Measurements from ENCODE around the gene UBE2D2. TPM values are rescaled to one million over a fixed set of nuclear protein-coding genes. Genes with fewer than 3 reads are reported as not detected.
A peak's percentile ranks its signal among the peaks of the same experiment; 100 is the strongest.

UBE2D2 gene
- total and polyA plus RNA-seq, 2 of the 13 experiments (the other 11 are each of a cell fraction or from before 2014, with no cell fraction given) = 79.1 to 109 TPM

DNA sequence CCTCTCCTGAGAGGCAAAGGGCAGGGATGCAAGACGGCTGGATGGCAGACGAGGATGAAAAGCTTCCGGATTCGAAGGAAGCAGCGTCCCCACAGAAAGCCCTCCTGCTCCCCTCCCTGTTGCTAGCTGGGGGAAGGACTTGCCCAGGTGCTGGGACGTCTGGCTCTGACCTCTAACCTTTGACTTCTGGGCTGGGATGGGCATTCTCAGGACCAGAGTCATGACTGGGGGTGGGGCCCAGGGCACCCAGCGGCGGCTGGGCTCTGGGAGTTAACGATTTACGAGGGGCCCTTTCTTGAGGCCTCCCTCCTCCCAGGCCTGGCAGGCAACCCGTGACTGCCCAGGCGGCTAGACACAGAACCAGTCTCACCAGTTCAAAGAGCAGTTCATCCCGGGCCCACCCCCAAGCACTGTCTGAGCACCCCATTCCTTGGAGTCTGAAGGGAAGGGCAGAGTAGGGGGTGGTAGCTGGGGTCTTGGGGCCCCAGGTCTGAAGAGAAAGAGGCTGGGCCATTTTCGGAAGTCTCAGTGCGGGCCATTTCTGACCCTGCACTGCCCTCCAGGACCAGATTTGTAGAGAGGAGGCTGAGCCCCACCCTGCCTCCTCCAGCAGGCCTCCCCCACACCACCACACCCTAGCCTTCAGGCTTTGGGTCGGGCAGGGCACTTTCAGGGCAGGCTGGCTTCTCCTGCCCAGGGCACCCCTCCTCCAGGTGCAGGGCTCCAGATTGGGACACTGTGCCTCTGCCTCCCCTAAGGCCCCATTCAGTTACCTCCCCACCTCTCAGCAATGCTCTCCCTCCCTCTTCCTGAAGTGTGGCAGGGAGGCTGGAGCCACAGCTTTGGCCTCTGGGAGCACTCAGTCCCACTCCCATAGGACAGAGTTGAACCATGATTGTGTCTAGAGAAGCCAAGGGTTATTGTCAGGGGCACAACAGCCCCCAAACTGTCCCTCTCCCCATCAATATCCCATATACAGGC lies 82.0 kb downstream of the UBE2D2 start (continued):
- TF ChIP-seq TFAP4 (IDR thresholded peaks at IDR 0.05; ENCODE audit: borderline replicate concordance, low read depth) (peak; percentile 77; the same call in 1 of the 2 replicates), ZNF652 (CRISPR knock-in tag; IDR thresholded peaks at IDR 0.05; ENCODE audit: borderline replicate concordance, low read depth) (peak; percentile 52; the same call in 1 of the 2 replicates), SNAPC2 (CRISPR knock-in tag; IDR thresholded peaks at IDR 0.05) (0 out of 2 replicates have a peak, but pooled peaks have one; percentile 72), WIZ (CRISPR knock-in tag; IDR thresholded peaks at IDR 0.05) (no peak), ZNF589 (CRISPR knock-in tag; conservative IDR thresholded peaks at IDR 0.05) (no peak), ZNF746 (CRISPR knock-in tag; IDR thresholded peaks at IDR 0.05) (peak; percentile 94)
- TF ChIP-seq, protein P1, sequence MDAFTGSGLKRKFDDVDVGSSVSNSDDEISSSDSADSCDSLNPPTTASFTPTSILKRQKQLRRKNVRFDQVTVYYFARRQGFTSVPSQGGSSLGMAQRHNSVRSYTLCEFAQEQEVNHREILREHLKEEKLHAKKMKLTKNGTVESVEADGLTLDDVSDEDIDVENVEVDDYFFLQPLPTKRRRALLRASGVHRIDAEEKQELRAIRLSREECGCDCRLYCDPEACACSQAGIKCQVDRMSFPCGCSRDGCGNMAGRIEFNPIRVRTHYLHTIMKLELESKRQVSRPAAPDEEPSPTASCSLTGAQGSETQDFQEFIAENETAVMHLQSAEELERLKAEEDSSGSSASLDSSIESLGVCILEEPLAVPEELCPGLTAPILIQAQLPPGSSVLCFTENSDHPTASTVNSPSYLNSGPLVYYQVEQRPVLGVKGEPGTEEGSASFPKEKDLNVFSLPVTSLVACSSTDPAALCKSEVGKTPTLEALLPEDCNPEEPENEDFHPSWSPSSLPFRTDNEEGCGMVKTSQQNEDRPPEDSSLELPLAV (CRISPR knock-in tag; conservative IDR thresholded peaks at IDR 0.05; ENCODE audit: low read depth) = no peak
- TF ChIP-seq, protein P2, sequence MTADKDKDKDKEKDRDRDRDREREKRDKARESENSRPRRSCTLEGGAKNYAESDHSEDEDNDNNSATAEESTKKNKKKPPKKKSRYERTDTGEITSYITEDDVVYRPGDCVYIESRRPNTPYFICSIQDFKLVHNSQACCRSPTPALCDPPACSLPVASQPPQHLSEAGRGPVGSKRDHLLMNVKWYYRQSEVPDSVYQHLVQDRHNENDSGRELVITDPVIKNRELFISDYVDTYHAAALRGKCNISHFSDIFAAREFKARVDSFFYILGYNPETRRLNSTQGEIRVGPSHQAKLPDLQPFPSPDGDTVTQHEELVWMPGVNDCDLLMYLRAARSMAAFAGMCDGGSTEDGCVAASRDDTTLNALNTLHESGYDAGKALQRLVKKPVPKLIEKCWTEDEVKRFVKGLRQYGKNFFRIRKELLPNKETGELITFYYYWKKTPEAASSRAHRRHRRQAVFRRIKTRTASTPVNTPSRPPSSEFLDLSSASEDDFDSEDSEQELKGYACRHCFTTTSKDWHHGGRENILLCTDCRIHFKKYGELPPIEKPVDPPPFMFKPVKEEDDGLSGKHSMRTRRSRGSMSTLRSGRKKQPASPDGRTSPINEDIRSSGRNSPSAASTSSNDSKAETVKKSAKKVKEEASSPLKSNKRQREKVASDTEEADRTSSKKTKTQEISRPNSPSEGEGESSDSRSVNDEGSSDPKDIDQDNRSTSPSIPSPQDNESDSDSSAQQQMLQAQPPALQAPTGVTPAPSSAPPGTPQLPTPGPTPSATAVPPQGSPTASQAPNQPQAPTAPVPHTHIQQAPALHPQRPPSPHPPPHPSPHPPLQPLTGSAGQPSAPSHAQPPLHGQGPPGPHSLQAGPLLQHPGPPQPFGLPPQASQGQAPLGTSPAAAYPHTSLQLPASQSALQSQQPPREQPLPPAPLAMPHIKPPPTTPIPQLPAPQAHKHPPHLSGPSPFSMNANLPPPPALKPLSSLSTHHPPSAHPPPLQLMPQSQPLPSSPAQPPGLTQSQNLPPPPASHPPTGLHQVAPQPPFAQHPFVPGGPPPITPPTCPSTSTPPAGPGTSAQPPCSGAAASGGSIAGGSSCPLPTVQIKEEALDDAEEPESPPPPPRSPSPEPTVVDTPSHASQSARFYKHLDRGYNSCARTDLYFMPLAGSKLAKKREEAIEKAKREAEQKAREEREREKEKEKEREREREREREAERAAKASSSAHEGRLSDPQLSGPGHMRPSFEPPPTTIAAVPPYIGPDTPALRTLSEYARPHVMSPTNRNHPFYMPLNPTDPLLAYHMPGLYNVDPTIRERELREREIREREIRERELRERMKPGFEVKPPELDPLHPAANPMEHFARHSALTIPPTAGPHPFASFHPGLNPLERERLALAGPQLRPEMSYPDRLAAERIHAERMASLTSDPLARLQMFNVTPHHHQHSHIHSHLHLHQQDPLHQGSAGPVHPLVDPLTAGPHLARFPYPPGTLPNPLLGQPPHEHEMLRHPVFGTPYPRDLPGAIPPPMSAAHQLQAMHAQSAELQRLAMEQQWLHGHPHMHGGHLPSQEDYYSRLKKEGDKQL (CRISPR knock-in tag; IDR thresholded peaks at IDR 0.05; ENCODE audit: low read depth) = no peak
- TF ChIP-seq, protein P3, sequence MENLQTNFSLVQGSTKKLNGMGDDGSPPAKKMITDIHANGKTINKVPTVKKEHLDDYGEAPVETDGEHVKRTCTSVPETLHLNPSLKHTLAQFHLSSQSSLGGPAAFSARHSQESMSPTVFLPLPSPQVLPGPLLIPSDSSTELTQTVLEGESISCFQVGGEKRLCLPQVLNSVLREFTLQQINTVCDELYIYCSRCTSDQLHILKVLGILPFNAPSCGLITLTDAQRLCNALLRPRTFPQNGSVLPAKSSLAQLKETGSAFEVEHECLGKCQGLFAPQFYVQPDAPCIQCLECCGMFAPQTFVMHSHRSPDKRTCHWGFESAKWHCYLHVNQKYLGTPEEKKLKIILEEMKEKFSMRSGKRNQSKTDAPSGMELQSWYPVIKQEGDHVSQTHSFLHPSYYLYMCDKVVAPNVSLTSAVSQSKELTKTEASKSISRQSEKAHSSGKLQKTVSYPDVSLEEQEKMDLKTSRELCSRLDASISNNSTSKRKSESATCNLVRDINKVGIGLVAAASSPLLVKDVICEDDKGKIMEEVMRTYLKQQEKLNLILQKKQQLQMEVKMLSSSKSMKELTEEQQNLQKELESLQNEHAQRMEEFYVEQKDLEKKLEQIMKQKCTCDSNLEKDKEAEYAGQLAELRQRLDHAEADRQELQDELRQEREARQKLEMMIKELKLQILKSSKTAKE (CRISPR knock-in tag; IDR thresholded peaks at IDR 0.05; ENCODE audit: borderline replicate concordance) = peak; percentile 90
